HUDEP-2 (cell line): ENCODE data around the gene ZNF8.
"Not testable (repeated sequence)": the region's sequence is repeated elsewhere in the genome, so short reads cannot be mapped to it uniquely, and the experiment has no call there.

Source experiments
- DNase-seq, 76 experiments: peaks; one replicate each; lab custom pipeline; 2025; ENCODE audit not compliant: unreplicated experiment in 76 of 76; lab: John Stamatoyannopoulos, UW

Gene ZNF8

GRCh38 chr19:58278541-58279041 lies at the start of gene ZNF8:
Gene ZNF8, plus strand, starts transcription at chr19:58278955. Its CDS starts 127 bp downstream, at chr19:58279082.
- DNase-seq, result peak; percentile 88 to 100 (median 100)

- DNase-seq, result peak in 58 of 76 experiments; percentile 7 to 66 (median 42)
Observed at GRCh38 chr19:58229255-58229639, 49.5 kb upstream of the ZNF8 start.

GRCh38 chr19:58237324-58237723 lies 41.4 kb upstream of the ZNF8 start:
- DNase-seq, result no peak

GRCh38 chr19:58243351-58243750 lies 35.4 kb upstream of the ZNF8 start:
- no peak for DNase-seq

- DNase-seq, result no peak
Observed at GRCh38 chr19:58248886-58249285, 29.9 kb upstream of the ZNF8 start.

- DNase-seq, result peak in 2 of 76 experiments; percentile 16 to 18
Observed at GRCh38 chr19:58252102-58252685, 26.6 kb upstream of the ZNF8 start.

GRCh38 chr19:58258259-58258658 lies 20.5 kb upstream of the ZNF8 start:
- DNase-seq, result not testable (repeated sequence)

- no peak for DNase-seq
Observed at GRCh38 chr19:58261600-58261967, 17.2 kb upstream of the ZNF8 start.

- DNase-seq, result no peak
Observed at GRCh38 chr19:58261968-58262921, 16.5 kb upstream of the ZNF8 start.

- no peak for DNase-seq
Observed at GRCh38 chr19:58262922-58263296, 15.8 kb upstream of the ZNF8 start.

GRCh38 chr19:58265100-58265499 lies 13.7 kb upstream of the ZNF8 start:
- no peak for DNase-seq

GRCh38 chr19:58268344-58268743 lies 10.4 kb upstream of the ZNF8 start:
- DNase-seq, result no peak

GRCh38 chr19:58274771-58275201 lies 4.0 kb upstream of the ZNF8 start:
- DNase-seq, result no peak

GRCh38 chr19:58275564-58275963 lies 3.2 kb upstream of the ZNF8 start:
- DNase-seq, result no peak

- DNase-seq, result no peak
Observed at GRCh38 chr19:58277197-58277596, 1.6 kb upstream of the ZNF8 start.

GRCh38 chr19:58277748-58278540 lies 811 bp upstream of the ZNF8 start:
- DNase-seq, result no peak

- peak; percentile 51 to 97 (median 92) for DNase-seq
Observed at GRCh38 chr19:58279042-58279924, 528 bp downstream of the ZNF8 start.

- no peak for DNase-seq
Observed at GRCh38 chr19:58279925-58280316, 1.2 kb downstream of the ZNF8 start.

- no peak for DNase-seq
Observed at GRCh38 chr19:58284199-58284598, 5.4 kb downstream of the ZNF8 start.

- DNase-seq, result no peak
Observed at GRCh38 chr19:58291943-58292342, 13.2 kb downstream of the ZNF8 start.
